Muscle of leg (tissue), 11 donors: ENCODE data around the gene ANKRD34C. TPM values are rescaled to one million over a fixed set of nuclear protein-coding genes. Genes with fewer than 3 reads are reported as not detected.
"Not testable (repeated sequence)": the region's sequence is repeated elsewhere in the genome, so short reads cannot be mapped to it uniquely, and the experiment has no call there.

Source experiments
- DNase-seq: peaks from one replicate; pipeline ENCODE4 v3.0.0; 2013
- H3K27ac ChIP-seq: one replicate; pipeline ENCODE4 v1.5.1; 2013; ENCODE audit warnings: mild to moderate bottlenecking, low read length, control low read depth
- H3K27me3 ChIP-seq: one replicate; pipeline ENCODE4 v1.6.1; 2013; ENCODE audit warnings: low read length; ENCODE audit not compliant: control insufficient read depth, insufficient read depth
- H3K36me3 ChIP-seq: one replicate; pipeline ENCODE4 v1.6.1; 2013; ENCODE audit warnings: low read length; ENCODE audit not compliant: control insufficient read depth, insufficient read depth
- H3K4me1 ChIP-seq: one replicate; pipeline ENCODE4 v1.6.1; 2013; ENCODE audit warnings: low read length; ENCODE audit not compliant: control insufficient read depth, insufficient read depth
- H3K4me3 ChIP-seq: one replicate; pipeline ENCODE4 v1.5.1; 2013; ENCODE audit warnings: low read length, control low read depth
- H3K9me3 ChIP-seq: replicated peaks from 2 replicates; pipeline ENCODE4 v1.6.1; 2013; ENCODE audit warnings: low read depth, low read length; ENCODE audit not compliant: control insufficient read depth
- WGBS: methylation state at CpG from one replicate; pipeline ENCODE4 v1.1.5; 2013; ENCODE audit warnings: missing lambda C conversion rate; ENCODE audit not compliant: insufficient coverage; 5-methylcytosine and 5-hydroxymethylcytosine counted together
- polyA plus RNA-seq, 8 donors: library from polyadenylated mRNA; unstranded; fragments of 120-200 nt; gene quantifications; one replicate each; pipeline versions ENCODE4 v1.2.1 to v1.2.3, GENCODE V29; 2013; ENCODE audit warnings: inconsistent platforms in 1 of 8, low replicate concordance in 1 of 8; ENCODE audit not compliant: insufficient read length in 8 of 8, insufficient read depth in 1 of 8
- total RNA-seq: library from RNA; stranded (reverse); fragments of 120-200 nt; gene quantifications from one replicate; pipeline ENCODE4 v1.2.4, GENCODE V29; 2013

Gene ANKRD34C
- total and polyA plus RNA-seq, 9 donors = under 0.01 TPM; not detected in 8

- Histone ChIP-seq H3K4me3 (peak within 1 kb of the TSS; percentile 70), H3K27me3 (peaks cover 11% of the 10 kb centered on the region), H3K27ac (no peak within 1 kb of the TSS), H3K4me1 (peaks cover 17% of the 10 kb centered on the region), H3K36me3 (peaks cover 18% of the 10 kb centered on the region), H3K9me3 (no peaks in the 10 kb centered on the region)
- DNase-seq = peak; percentile 91
- WGBS = 0% methylated on average over 60 of the region's 76 CpGs
Measured at GRCh38 chr15:79310985-79311900, 28.7 kb downstream of the ANKRD34C start, which contains the start of gene TMED3. Gene TMED3, plus strand, starts transcription at chr15:79311112. Its CDS starts 138 bp downstream, at chr15:79311250.

- peak overlapping the region; percentile 70 for H3K4me3 ChIP-seq
- H3K27ac ChIP-seq = no peak overlapping the region
- H3K4me1 ChIP-seq = peaks cover 17% of the 10 kb centered on the region
- peak; percentile 6 for DNase-seq
- peaks cover 11% of the 10 kb centered on the region for H3K27me3 ChIP-seq
- H3K9me3 ChIP-seq = no peaks in the 10 kb centered on the region
- WGBS = 61% methylated on average over 8 of the region's 8 CpGs
- H3K36me3 ChIP-seq = peaks cover 24% of the 10 kb centered on the region
Measured at GRCh38 chr15:79311901-79312553, 29.5 kb downstream of the ANKRD34C start.

DNA sequence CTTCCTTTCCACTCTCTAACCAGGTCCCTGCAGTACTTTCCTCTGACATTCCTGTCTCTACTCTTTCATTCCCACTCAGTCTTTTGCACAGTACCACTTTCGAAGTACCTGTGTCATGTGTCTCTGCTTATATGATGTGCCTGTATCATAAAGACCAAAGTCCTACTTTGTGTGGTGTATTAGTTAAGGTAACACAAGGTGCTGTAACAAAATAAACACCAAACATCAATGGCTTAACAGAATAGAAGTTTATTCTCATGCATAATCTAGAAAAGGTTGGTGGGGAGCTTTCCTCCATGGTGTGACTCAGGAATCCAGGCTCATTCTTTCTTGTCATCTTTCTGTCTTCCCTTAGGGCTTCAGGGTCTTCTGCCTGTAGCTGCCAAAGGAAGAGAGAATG is 31.7 kb downstream of the ANKRD34C start:
- Histone ChIP-seq H3K36me3 (peaks cover 38% of the 10 kb centered on the region), H3K9me3 (no peaks in the 10 kb centered on the region), H3K27ac (no peak overlapping the region), H3K4me1 (peaks cover 17% of the 10 kb centered on the region), H3K4me3 (no peak overlapping the region), H3K27me3 (peaks cover 9% of the 10 kb centered on the region)
- no CpG with 5 or more reads among the region's 1 CpG for WGBS
- no peak for DNase-seq

- peaks cover 43% of the 10 kb centered on the region for H3K36me3 ChIP-seq
- no peaks in the 10 kb centered on the region for H3K9me3 ChIP-seq
- no peak for DNase-seq
- no peak overlapping the region for H3K4me3 ChIP-seq
- 96% methylated on average over 4 of the region's 6 CpGs for WGBS
- peaks cover 17% of the 10 kb centered on the region for H3K4me1 ChIP-seq
- H3K27me3 ChIP-seq = peaks cover 5% of the 10 kb centered on the region
- no peak overlapping the region for H3K27ac ChIP-seq
Measured at GRCh38 chr15:79314811-79315210, 32.3 kb downstream of the ANKRD34C start.

- Histone ChIP-seq H3K27me3 (peaks cover 5% of the 10 kb centered on the region), H3K27ac (no peak overlapping the region), H3K36me3 (peaks cover 43% of the 10 kb centered on the region), H3K9me3 (no peaks in the 10 kb centered on the region), H3K4me3 (no peak overlapping the region), H3K4me1 (peaks cover 12% of the 10 kb centered on the region)
- WGBS = 84% methylated on average over 6 of the region's 10 CpGs
- DNase-seq = no peak
Measured at GRCh38 chr15:79315623-79316328, 33.3 kb downstream of the ANKRD34C start.

DNA sequence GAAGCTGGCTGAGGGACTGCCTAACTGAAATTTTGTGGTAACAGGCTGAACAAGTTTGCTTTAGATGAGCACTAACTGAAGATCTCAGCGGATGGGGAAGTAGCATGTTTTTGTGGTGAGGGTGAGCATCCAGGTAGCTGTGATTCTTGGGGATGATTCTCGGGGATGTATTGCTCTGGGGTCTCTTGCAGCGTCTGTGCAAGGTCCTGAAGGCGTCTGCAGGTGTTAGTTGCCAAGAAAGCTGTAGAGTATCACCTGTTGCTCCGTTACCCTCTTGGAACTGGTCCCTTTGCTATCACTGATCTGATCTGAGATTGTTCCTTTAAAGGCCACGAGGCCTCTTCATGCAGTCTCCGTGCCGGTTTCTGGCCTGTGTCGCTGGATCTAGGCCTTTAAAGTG is 34.3 kb downstream of the ANKRD34C start:
- H3K27me3 ChIP-seq = no peaks in the 10 kb centered on the region
- no peak overlapping the region for H3K27ac ChIP-seq
- H3K4me3 ChIP-seq = no peak overlapping the region
- peaks cover 6% of the 10 kb centered on the region for H3K4me1 ChIP-seq
- no peaks in the 10 kb centered on the region for H3K9me3 ChIP-seq
- WGBS = 93% methylated on average over 9 of the region's 9 CpGs
- DNase-seq = no peak
- peaks cover 47% of the 10 kb centered on the region for H3K36me3 ChIP-seq

- not testable (repeated sequence) for H3K4me1 ChIP-seq, H3K9me3 ChIP-seq, H3K27me3 ChIP-seq, H3K27ac ChIP-seq, DNase-seq, H3K4me3 ChIP-seq
- H3K36me3 ChIP-seq = peaks cover 41% of the 10 kb centered on the region
- 98% methylated on average over 5 of the region's 9 CpGs for WGBS
Measured at GRCh38 chr15:79319973-79320372, 37.5 kb downstream of the ANKRD34C start.

DNA sequence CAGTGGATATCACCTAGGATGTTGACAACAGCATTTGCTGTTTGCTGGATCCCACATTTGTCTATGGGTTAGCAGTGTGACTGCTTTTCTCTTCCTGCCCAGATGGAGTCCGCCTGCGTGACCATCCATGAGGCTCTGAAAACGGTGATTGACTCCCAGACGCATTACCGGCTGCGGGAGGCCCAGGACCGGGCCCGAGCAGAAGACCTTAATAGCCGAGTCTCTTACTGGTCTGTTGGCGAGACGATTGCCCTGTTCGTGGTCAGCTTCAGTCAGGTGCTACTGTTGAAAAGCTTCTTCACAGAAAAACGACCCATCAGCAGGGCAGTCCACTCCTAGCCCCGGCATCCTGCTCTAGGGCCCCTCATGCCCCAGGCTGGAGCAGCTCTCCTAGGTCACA is 39.4 kb downstream of the ANKRD34C start:
- WGBS = 93% methylated on average over 14 of the region's 14 CpGs
- Histone ChIP-seq H3K4me1 (no peaks in the 10 kb centered on the region), H3K4me3 (no peak overlapping the region), H3K27me3 (no peaks in the 10 kb centered on the region), H3K36me3 (peaks cover 30% of the 10 kb centered on the region), H3K27ac (no peak overlapping the region), H3K9me3 (no peaks in the 10 kb centered on the region)
- no peak for DNase-seq

DNA sequence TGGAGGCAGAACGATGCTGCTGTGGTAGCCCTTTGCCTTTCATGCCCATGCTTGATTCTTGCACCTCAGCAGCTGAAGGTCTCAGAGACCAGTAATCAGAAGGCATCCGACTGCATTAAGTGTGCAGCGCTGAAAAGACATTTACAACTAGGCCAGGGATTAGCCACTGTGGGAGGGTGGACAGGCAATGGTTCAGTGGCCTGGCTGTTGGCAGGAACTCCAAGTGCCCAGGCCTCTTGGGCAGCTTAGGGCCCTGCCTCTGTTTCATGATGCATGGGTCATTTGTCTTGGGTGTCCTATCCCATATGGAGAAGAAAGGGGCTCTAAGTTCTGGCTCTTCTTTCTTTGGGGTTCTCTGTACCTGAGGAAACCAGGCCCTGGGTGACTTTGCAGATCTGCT is 39.8 kb downstream of the ANKRD34C start:
- 100% methylated on average over 1 of the region's 3 CpGs for WGBS
- H3K4me1 ChIP-seq = no peaks in the 10 kb centered on the region

GRCh38 chr15:79322945-79323344 is 40.4 kb downstream of the ANKRD34C start:
- no peaks in the 10 kb centered on the region for H3K27me3 ChIP-seq
- no peak overlapping the region for H3K27ac ChIP-seq
- WGBS = 81% methylated on average over 3 of the region's 6 CpGs
- H3K4me1 ChIP-seq = no peaks in the 10 kb centered on the region
- no peaks in the 10 kb centered on the region for H3K9me3 ChIP-seq
- DNase-seq = no peak
- H3K4me3 ChIP-seq = no peak overlapping the region
- peaks cover 21% of the 10 kb centered on the region for H3K36me3 ChIP-seq

More for the DNA sequence above, 39.8 kb downstream of the ANKRD34C start:
- Histone ChIP-seq H3K27me3 (no peaks in the 10 kb centered on the region), H3K9me3 (no peaks in the 10 kb centered on the region), H3K36me3 (peaks cover 25% of the 10 kb centered on the region), H3K27ac (no peak overlapping the region), H3K4me3 (no peak overlapping the region)
- no peak for DNase-seq
